G401 (cell line): Measurements from ENCODE around the gene SSX4B. TPM values are rescaled to one million over a fixed set of nuclear protein-coding genes. Genes with fewer than 3 reads are reported as not detected.
"Not testable (repeated sequence)": the region's sequence is repeated elsewhere in the genome, so short reads cannot be mapped to it uniquely, and the experiment has no call there.

Experiments
- DNase-seq: peaks from one replicate; pipeline ENCODE4 v3.0.0-alpha.2; 2015; ENCODE audit warnings: low spot score
- in situ Hi-C: cut with HindIII; loops from 2 replicates; pipeline ENCODE4 v1.10.0; 2016; ENCODE audit warnings: low sequenced_read_pairs, mixed read lengths
- total RNA-seq: library from RNA; depleted of rRNA; stranded (reverse); fragments of >200 nt; shearing (Covaris generic); gene quantifications from 2 replicates; pipeline ENCODE4 v1.2.3, GENCODE V29; 2014; rRNA removed

The SSX4B gene
- total RNA-seq, result not detected in 2 replicates

GRCh38 chrX:48411860-48412259, at the start of gene SSX4B:
Gene SSX4B (minus strand): TSS chrX:48411960. CDS start chrX:48411372, 588 bp downstream.
- in situ Hi-C loops, DNase-seq: not testable (repeated sequence)

DNA sequence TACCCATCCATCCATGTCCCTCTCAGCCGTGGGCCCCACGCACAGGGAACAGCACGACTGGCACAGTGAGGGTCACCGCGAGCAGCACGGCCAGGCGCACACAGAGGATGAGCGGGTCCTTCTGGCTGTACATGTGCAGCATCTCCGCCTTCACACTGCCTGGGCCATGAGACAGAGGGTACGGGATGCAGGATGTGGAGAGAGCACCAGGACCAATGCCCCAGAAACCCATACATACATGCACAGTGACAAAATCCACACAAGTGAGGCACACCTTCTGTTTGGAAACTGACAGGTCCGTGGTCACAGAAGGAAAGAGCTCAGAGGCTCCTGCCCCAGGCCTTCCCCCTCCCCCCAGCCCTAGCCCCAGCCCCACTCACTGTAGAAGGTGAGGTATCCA, 48.8 kb upstream of the SSX4B start:
- no peak for DNase-seq
- in situ Hi-C loops, result no loop called here

- in situ Hi-C loops, result no loop called here
- no peak for DNase-seq
Measured at GRCh38 chrX:48460031-48460430, 48.3 kb upstream of the SSX4B start.

DNA sequence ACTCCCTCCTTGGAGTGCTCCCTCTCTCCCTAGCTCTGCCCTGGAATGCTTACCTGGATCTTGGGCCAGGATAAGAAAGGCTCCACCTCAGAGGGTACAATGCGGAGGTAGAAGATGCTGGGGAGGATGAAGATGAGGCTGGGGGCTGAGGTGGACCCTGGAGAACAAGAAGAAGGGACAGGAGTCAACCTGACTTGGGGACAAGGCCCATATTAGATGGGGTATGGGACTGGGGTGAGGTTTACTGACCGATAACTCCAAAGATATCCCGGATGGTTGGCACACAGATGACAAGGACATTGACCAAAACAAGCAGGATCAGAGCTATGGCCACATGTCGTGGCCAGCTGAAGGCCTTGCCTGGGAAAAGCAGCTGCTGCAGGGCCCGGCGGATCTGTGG, 47.7 kb upstream of the SSX4B start:
- no peak for DNase-seq
- in situ Hi-C loops, result no loop called here

GRCh38 chrX:48458711-48459110, 47.0 kb upstream of the SSX4B start:
- in situ Hi-C loops, result no loop called here

GRCh38 chrX:48456628-48457331, 45.0 kb upstream of the SSX4B start:
- DNase-seq, result no peak
- in situ Hi-C loops, result no loop called here

More at GRCh38 chrX:48458711-48459110, 47.0 kb upstream of the SSX4B start:
- DNase-seq, result no peak

DNA sequence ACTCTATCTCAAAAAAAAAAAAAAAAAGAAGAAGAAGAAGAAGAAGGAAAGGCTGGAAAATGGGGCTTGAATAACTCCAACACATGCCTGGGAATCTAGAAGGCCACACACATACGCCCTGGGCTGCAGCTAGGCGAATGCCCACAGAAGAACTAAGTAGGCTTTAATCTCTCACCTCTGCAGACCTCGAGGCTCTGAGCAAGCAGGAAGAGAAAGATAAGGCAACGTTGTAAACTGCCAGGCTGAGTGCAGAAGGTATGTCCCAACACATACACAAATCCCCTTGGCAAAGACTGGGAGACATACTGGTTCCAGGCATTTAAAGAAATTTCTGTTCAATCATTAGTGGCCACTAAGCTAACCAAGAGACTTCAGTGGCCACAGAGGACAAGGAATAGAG, 39.9 kb upstream of the SSX4B start:
- in situ Hi-C loops, result no loop called here
- DNase-seq, result no peak

DNA sequence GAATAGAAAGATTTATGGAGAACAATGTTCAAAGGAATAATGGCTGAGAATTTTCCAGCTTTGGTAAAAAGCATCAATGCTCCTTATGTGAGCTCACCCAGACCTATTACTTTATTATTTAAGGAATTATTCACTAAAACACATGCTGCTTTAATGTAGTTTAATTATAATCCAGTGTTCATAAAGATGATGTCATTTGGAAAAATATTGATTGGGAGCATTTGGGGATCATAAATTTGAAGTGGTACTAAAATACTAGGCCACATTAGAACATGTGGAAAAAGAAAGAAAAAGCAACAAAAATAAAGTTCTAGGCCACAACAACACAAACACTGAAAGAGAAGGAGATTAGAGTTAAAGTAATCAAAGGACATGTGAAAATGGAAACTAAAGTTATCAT, 38.3 kb upstream of the SSX4B start:
- in situ Hi-C loops, result no loop called here
- DNase-seq, result no peak

- in situ Hi-C loops, DNase-seq: not testable (repeated sequence)
Measured at GRCh38 chrX:48447201-48447600, 35.4 kb upstream of the SSX4B start.

- DNase-seq, in situ Hi-C loops: not testable (repeated sequence)
Measured at GRCh38 chrX:48433713-48434112, 22.0 kb upstream of the SSX4B start.

DNA sequence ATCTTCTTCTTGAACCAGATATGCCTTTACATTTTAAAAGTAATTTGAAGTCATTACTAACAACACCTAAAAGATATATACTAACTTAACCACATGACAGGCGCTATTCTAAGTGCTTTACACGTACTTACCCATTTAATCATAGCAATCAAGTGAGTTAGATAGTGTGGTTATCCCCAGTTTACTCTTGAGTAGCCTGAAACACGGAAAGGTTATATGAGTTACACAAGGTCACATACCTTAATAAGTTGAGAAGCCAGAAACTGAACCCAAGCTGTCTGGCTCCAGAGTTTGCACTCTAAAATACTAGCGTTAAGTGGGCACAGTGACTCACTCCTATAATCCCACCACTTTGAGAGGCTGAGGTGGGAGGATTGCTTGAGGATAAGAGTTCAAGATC, 18.4 kb upstream of the SSX4B start:
- DNase-seq, in situ Hi-C loops: not testable (repeated sequence)

DNA sequence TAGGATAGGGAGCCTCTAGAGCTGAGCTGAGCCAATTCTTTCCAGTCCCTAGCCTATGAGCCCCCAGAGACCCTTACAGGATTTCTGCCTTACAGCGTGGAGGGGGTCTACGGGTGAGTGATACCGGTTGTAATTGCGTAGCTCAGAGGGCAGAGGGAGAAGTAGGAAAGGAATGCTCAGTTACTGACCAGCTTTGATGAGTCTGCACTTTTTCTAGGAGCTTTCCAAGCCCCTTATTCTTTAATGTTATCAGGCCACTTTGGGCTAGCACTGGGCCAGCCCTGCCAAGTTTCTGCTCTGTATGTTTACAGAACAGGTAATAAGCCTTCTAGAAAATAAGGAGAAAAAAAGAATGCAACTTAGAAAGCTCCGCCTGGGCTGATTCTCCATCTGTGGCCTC, 17.8 kb upstream of the SSX4B start:
- DNase-seq, in situ Hi-C loops: not testable (repeated sequence)

- DNase-seq, in situ Hi-C loops: not testable (repeated sequence)
Measured at GRCh38 chrX:48427027-48427716, 15.4 kb upstream of the SSX4B start.

DNA sequence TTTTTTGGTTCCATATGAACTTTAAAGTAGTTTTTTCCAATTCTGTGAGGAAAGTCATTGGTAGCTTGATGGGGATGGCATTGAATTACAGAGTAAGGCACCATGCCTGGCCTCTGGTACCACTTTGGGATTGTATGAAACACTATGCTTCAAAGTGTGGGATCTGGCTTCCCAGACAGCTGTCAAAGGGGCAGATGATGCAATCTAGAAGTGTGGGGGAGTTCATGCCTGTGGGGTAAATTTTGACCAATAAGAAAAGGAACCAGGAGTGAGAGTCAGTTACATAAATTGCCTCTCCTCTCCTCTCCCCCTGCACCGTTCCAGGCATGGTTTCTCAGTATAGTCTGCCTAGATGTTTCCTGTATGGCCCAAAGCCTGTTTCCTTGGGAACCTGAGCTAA, 13.9 kb downstream of the SSX4B start:
- in situ Hi-C loops, result not testable (repeated sequence)

DNA sequence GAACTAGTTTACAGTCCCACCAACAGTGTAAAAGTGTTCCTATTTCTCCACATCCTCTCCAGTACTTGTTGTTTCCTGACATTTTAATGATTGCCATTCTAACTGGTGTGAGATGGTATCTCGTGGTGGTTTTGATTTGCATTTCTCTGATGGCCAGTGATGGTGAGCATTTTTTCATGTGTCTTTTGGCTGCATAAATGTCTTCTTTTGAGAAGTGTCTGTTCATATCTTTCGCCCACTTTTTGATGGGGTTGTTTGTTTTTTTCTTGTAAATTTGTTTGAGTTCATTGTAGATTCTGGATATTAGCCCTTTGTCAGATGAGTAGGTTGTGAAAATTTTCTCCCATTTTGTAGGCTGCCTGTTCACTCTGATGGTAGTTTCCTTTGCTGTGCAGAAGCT, 14.8 kb downstream of the SSX4B start:
- DNase-seq, in situ Hi-C loops: not testable (repeated sequence)

More for the DNA sequence above, 13.9 kb downstream of the SSX4B start:
- not testable (repeated sequence) for DNase-seq

DNA sequence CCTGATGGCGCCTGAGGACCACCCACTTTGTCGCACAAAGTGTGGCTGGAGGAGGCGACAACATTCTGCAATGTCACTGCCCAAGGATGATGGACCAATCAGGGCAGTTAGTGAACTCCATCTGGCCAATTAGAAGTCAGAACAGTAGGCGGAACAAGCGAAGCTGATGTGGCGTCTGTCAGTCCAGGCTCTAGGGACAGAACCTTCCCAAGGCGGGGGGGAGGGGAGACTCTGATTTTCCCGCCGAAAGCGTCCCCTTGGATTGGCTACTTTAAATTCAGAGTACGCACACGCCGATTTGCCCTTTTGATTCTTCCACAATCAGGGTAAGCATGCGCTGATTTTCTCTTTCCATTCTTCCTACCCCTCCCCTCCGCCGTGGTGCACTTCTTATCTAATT, 28.5 kb downstream of the SSX4B start, which contains the start of gene SSX4:
TSS of gene SSX4 (plus strand) at position 301 of the 400 bp plus-strand sequence. CDS start 515 bp downstream, outside the sequence.
- in situ Hi-C loops, DNase-seq: not testable (repeated sequence)

DNA sequence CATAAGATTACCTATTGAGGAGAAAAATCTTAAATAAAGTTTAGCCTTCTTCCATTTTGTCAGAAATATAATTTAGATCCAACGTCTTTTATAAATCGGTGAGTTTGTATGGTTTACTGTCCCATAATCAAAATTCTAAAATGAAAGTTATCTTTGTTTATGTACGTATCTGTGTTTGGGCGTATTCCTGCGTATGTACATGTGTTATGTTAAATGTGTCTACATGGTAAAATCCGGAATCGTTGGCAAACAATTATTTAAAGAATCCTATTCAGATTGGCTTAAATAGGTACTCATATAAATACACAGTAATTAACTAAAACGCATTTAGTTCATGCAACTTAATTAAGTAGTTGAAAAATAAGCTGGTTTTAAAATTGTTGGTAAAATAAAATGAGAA, 41.4 kb downstream of the SSX4B start:
- in situ Hi-C loops, DNase-seq: not testable (repeated sequence)

- DNase-seq, in situ Hi-C loops: not testable (repeated sequence)
Measured at GRCh38 chrX:48367717-48368408, 43.9 kb downstream of the SSX4B start.

DNA sequence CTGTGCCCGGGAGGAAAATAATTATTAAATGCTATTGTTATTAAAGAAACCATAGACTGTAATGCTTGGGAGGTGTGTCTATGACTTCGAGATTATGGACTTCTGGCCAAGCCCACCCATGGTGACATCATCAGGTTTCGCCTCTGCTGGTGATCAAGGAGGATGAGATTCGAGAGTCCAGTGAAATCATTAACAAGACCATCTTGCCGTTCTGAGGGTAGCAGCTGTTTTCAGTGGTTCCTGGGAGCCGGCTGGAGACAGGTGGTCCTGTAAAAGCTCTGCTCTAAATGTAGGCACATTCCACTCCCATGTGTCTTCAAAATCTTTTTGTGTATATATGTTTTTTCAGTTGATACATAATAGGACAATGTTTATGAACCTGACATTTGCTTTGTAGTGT, 52.5 kb downstream of the SSX4B start:
- in situ Hi-C loops, result not testable (repeated sequence)

DNA sequence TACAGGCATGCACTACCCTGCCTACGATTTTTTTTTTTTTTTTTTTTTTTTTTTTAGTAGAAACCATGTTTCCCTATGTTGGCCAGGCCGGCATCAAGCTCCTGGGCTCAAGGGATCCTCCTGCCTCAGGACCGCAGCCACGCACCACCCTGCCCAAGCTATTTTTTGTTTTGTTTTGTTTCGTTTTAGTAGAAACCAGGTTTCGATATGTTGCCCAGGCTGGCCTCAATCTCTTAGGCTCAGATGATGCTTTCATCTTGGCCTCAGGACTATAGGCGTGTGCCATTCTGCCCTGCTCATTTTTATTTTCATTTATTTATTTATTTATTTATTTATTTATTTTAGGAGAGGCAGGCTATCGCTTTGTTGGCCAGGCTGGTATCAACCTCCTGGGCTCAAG, 54.1 kb downstream of the SSX4B start:
- in situ Hi-C loops, result no loop called here
- DNase-seq, result no peak

More for the DNA sequence above, 52.5 kb downstream of the SSX4B start:
- not testable (repeated sequence) for DNase-seq
